A549 treated with Mapracorat at 1 μM for 4 hours (cell line): ENCODE results near the gene LRRC4B. TPM values are rescaled to one million over a fixed set of nuclear protein-coding genes. Genes with fewer than 3 reads are reported as not detected.

Source experiments
- total RNA-seq: library from RNA; stranded (reverse); fragments of 200-300 nt; extraction: Qiagen RNA extraction; gene quantifications from 5 replicates; pipeline ENCODE4 v1.2.3, GENCODE V29; 2022

The LRRC4B gene
- 0.28 to 0.51 TPM (median 0.50 TPM) in 5 replicates for total RNA-seq

GRCh38 chr19:50567882-50568727, at the start of gene LRRC4B:
Gene LRRC4B (minus strand): TSS chr19:50568435. CDS start chr19:50548838, 19,597 bp downstream.

GRCh38 chr19:50513746-50514345, 54.4 kb downstream of the LRRC4B start, which contains the start of gene ASPDH:
Gene ASPDH (minus strand): TSS chr19:50513913. CDS start chr19:50513823, 90 bp downstream.

DNA sequence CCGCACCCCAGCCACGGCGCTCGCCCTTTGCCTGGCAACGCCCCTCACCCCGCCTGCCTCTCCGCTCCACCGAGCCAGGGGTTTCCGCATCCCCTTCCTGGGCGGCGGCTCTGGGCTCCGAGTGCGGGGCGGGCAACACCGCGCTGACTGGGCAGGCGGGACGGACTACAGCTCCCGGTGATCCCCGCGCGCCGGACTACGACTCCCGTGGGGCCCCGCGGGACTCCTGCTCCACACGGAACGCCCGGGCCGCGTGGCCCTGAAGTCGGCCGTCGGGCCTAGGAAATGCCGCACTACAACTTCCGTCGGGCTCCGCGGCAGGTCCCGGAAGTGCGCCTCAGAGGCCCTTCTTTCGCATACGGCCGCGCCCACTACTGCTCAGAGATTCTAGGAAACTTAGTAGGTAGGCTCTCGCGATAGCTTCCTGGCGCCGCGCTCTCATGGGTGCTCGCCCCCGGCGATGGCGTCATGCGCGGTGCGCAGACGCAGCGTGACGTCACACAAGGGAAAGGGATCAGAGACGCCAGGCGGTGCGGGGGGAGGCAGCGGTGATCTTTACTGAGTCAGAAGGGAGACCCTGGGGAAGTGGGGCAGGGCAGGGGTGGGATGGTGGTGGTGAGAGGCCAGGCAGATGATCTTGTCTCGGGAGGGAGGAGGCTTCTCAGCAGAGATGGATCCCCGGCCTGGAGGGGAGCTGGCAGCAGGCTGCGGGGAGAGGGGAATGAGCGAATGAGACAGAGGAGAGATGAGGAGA, 57.0 kb downstream of the LRRC4B start, which contains the start of gene JOSD2:
Gene JOSD2 (minus strand): TSS at position 123 of the 754 bp plus-strand sequence. CDS start 760 bp downstream, outside the sequence.

GRCh38 chr19:50476224-50476906, 91.9 kb downstream of the LRRC4B start, which contains the start of the genes EMC10 and GARIN5A:
Gene EMC10 (plus strand): TSS chr19:50476507. CDS start chr19:50476545, 38 bp downstream.
Gene GARIN5A (minus strand): TSS chr19:50476848. CDS start chr19:50476388, 460 bp downstream.

Other genes with a start within 250 kb of the LRRC4B start
- gene KCNC3, start 239.1 kb downstream of the LRRC4B start, total RNA-seq = 1.1 to 1.6 TPM (median 1.4 TPM) in 5 replicates
- gene NAPSA, start 202.8 kb downstream of the LRRC4B start, total RNA-seq = 0.55 to 1.6 TPM (median 1.1 TPM) in 5 replicates
- gene NR1H2, start 192.0 kb downstream of the LRRC4B start, total RNA-seq = 57.7 to 84.8 TPM (median 79.4 TPM) in 5 replicates
- gene POLD1, start 184.1 kb downstream of the LRRC4B start, total RNA-seq = 51.4 to 85.1 TPM (median 75.0 TPM) in 5 replicates
- gene SPIB, start 149.5 kb downstream of the LRRC4B start, total RNA-seq = 0.06 to 0.45 TPM (median 0.24 TPM) in 5 replicates
- gene MYBPC2, start 135.5 kb downstream of the LRRC4B start, total RNA-seq = 0.03 TPM in 1 of 5 replicates, not detected in the others
- gene EMC10, start 91.9 kb downstream of the LRRC4B start, total RNA-seq = 104 to 157 TPM (median 156 TPM) in 5 replicates
- 1.5 to 2.5 TPM (median 2.1 TPM) in 5 replicates for gene GARIN5A, start 91.6 kb downstream of the LRRC4B start, total RNA-seq
- gene JOSD2, start 57.2 kb downstream of the LRRC4B start, total RNA-seq = 54.0 to 88.6 TPM (median 84.1 TPM) in 5 replicates
- not detected in 5 replicates for gene ASPDH, start 54.5 kb downstream of the LRRC4B start, total RNA-seq
- 0.33 to 1.0 TPM (median 0.50 TPM) in 5 replicates for gene SYT3, start 71.4 kb upstream of the LRRC4B start, total RNA-seq
- gene C19orf81, start 81.0 kb upstream of the LRRC4B start, total RNA-seq = 3.3 to 13.3 TPM (median 11.5 TPM) in 5 replicates
- 0.02 to 0.34 TPM (median 0.20 TPM) in 5 replicates for gene SHANK1, start 151.4 kb upstream of the LRRC4B start, total RNA-seq
- gene CLEC11A, start 154.9 kb upstream of the LRRC4B start, total RNA-seq = 7.2 to 11.4 TPM (median 10.0 TPM) in 5 replicates
- not detected in 5 replicates for gene GPR32, start 202.0 kb upstream of the LRRC4B start, total RNA-seq
- gene ACP4, start 222.0 kb upstream of the LRRC4B start, total RNA-seq = not detected in 5 replicates